SK-N-SH treated with all-trans-retinoic acid at 6 μM for 48 hours (cell line): ENCODE results near the gene RARS2.

Experiments
- ATAC-seq: fragments of 200-7000 bp; cut with Tn5 transposase; 3 replicates; pipeline ENCODE4 v1.9.1; 2020; ENCODE audit warnings: mild to moderate bottlenecking, moderate library complexity
- ARNTL ChIP-seq: fragments of 450-650 bp; formaldehyde crosslinking; IDR thresholded peaks from 2 replicates; pipeline ENCODE4 v1.5.0; 2020; ENCODE audit warnings: low read depth, mild to moderate bottlenecking, moderate library complexity, borderline replicate concordance
- CSDC2 ChIP-seq: fragments of 250-450 bp; sonication (Bioruptor Pico); IDR thresholded peaks from 2 replicates; pipeline ENCODE4 v1.5.0; 2020; ENCODE audit warnings: mild to moderate bottlenecking, moderate library complexity
- GLIS3 ChIP-seq: fragments of 250-450 bp; sonication (Bioruptor Pico); IDR thresholded peaks from 2 replicates; pipeline ENCODE4 v1.5.0; 2020; ENCODE audit warnings: mild to moderate bottlenecking, moderate library complexity
- ISL1 ChIP-seq: fragments of 250-450 bp; sonication (Bioruptor Pico); IDR thresholded peaks from 2 replicates; pipeline ENCODE4 v2.1.2; 2022; ENCODE audit warnings: mild to moderate bottlenecking, moderate library complexity
- OSR1 ChIP-seq: fragments of 250-450 bp; sonication (Bioruptor Pico); IDR thresholded peaks from 2 replicates; pipeline ENCODE4 v1.8.0; 2022; ENCODE audit warnings: moderate library complexity, mild to moderate bottlenecking, inconsistent platforms
- PPARA ChIP-seq: fragments of 250-450 bp; sonication (Bioruptor Pico); IDR thresholded peaks from 2 replicates; pipeline ENCODE4 v1.5.0; 2020; ENCODE audit warnings: mild to moderate bottlenecking, borderline replicate concordance
- SNAI2 ChIP-seq: fragments of 250-450 bp; sonication (Bioruptor Pico); IDR thresholded peaks from 2 replicates; pipeline ENCODE4 v1.5.0; 2020; ENCODE audit warnings: mild to moderate bottlenecking, moderate library complexity
- TCF4 ChIP-seq: fragments of 250-450 bp; sonication (Bioruptor Pico); IDR thresholded peaks from 2 replicates; pipeline ENCODE4 v1.8.0; 2021; ENCODE audit warnings: mild to moderate bottlenecking, moderate library complexity, borderline replicate concordance
- TOX ChIP-seq: fragments of 250-450 bp; sonication (Bioruptor Pico); IDR thresholded peaks from 2 replicates; pipeline ENCODE4 v1.8.0; 2021; ENCODE audit warnings: mild to moderate bottlenecking, moderate library complexity, borderline replicate concordance
- ZFP3 ChIP-seq: fragments of 250-450 bp; sonication (Bioruptor Pico); IDR thresholded peaks from 2 replicates; pipeline ENCODE4 v1.5.0; 2020; ENCODE audit warnings: mild to moderate bottlenecking, moderate library complexity
- ZFP30 ChIP-seq: fragments of 450-650 bp; formaldehyde crosslinking; IDR thresholded peaks from 2 replicates; pipeline ENCODE4 v1.5.0; 2022; ENCODE audit warnings: mild to moderate bottlenecking, moderate library complexity
- ZNF565 ChIP-seq: fragments of 450-650 bp; formaldehyde crosslinking; conservative IDR thresholded peaks from 2 replicates; pipeline ENCODE4 v1.5.0; 2020; ENCODE audit warnings: low read depth, mild to moderate bottlenecking, moderate library complexity
- ZNF70 ChIP-seq: fragments of 450-650 bp; formaldehyde crosslinking; IDR thresholded peaks from 2 replicates; pipeline ENCODE4 v1.5.0; 2020; ENCODE audit warnings: mild to moderate bottlenecking, moderate library complexity
- ZNF8 ChIP-seq: fragments of 450-650 bp; formaldehyde crosslinking; IDR thresholded peaks from 2 replicates; pipeline ENCODE4 v1.5.0; 2020; ENCODE audit warnings: mild to moderate bottlenecking, moderate library complexity
- TF ChIP-seq, protein P1 (sequence below): fragments of 250-450 bp; sonication (Bioruptor Pico); IDR thresholded peaks from 2 replicates; pipeline ENCODE4 v1.5.1; 2020; ENCODE audit warnings: low read depth, mild to moderate bottlenecking, moderate library complexity
- TF ChIP-seq, protein P2 (sequence below): fragments of 250-450 bp; sonication (Bioruptor Pico); IDR thresholded peaks from 2 replicates; pipeline ENCODE4 v1.5.0; 2020; ENCODE audit warnings: mild to moderate bottlenecking, moderate library complexity
- TF ChIP-seq, protein P3 (sequence below): fragments of 250-450 bp; sonication (Bioruptor Pico); IDR thresholded peaks from 2 replicates; pipeline ENCODE4 v1.8.0; 2020; ENCODE audit warnings: mild to moderate bottlenecking, moderate library complexity, borderline replicate concordance
- TF ChIP-seq, protein P4 (sequence below): fragments of 250-450 bp; sonication (Bioruptor Pico); IDR thresholded peaks from 2 replicates; pipeline ENCODE4 v1.5.1; 2021; ENCODE audit warnings: mild to moderate bottlenecking, moderate library complexity
- TF ChIP-seq, protein P5 (sequence below): fragments of 250-450 bp; sonication (Bioruptor Pico); IDR thresholded peaks from 2 replicates; pipeline ENCODE4 v1.8.0; 2021; ENCODE audit warnings: low read depth, mild to moderate bottlenecking, moderate library complexity, borderline replicate concordance

RARS2 gene

DNA sequence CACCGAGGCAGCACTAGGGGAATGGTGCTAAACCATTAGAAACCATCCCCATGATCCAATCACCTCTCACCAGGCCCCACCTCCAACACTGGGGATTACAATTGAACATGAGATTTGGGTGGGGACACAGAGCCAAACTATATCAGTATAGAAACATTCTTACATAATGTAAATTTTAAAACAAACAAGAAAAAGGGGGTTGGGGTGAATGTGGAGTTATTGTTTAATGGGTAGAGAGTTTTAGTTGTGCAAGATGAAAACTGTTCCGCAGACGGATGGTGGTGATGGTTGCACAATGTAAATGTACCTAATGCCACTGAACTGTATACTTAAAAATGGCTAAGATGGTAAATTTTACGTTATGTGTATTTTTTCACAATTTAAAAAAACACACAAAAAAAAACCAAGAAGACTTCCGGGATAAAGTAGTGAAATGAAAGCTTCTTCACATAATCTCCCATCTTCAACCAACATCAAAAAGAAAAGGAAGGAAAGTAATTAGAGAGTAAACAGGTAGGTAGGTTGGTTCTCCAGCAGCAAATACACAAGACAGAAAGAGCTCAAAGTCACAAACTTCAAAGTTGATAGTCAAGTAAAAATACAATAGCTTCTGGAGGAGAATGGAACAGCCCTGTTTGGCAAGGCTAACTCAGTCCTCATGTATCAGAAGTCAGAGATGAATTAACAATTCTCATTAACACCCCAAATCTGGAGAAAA, 16.3 kb downstream of the RARS2 start:
- ATAC-seq = no peak
- no peak for TF ChIP-seq ZNF8 (CRISPR knock-in tag)
- no peak for TF ChIP-seq TCF4 (CRISPR knock-in tag)
- no peak for TF ChIP-seq PPARA (CRISPR knock-in tag)
- TF ChIP-seq GLIS3 = no peak

DNA sequence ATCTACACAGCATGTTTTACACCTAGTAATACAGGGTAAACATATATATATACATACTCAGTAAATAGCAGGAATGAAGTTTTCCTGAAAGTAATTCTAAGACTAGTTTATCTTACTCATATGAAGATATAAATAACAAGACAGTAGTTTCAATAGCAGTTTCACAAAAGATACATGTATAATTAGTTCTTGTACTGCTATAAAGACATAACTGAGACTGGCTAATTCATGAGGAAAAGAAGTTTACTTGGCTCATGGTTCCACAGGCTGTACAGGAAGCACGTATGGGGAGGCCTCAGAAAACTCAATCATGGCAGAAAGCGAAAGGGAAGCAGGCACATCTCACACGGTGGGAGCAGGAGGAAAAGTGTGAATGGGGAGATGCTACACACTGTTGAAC, 16.9 kb downstream of the RARS2 start:
- TF ChIP-seq ZNF565 (CRISPR knock-in tag) = no peak
- no peak for TF ChIP-seq ZFP3 (CRISPR knock-in tag)
- TF ChIP-seq, protein P1, sequence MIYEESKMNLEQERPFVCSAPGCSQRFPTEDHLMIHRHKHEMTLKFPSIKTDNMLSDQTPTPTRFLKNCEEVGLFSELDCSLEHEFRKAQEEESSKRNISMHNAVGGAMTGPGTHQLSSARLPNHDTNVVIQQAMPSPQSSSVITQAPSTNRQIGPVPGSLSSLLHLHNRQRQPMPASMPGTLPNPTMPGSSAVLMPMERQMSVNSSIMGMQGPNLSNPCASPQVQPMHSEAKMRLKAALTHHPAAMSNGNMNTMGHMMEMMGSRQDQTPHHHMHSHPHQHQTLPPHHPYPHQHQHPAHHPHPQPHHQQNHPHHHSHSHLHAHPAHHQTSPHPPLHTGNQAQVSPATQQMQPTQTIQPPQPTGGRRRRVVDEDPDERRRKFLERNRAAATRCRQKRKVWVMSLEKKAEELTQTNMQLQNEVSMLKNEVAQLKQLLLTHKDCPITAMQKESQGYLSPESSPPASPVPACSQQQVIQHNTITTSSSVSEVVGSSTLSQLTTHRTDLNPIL (CRISPR knock-in tag) = no peak
- TF ChIP-seq, protein P2, sequence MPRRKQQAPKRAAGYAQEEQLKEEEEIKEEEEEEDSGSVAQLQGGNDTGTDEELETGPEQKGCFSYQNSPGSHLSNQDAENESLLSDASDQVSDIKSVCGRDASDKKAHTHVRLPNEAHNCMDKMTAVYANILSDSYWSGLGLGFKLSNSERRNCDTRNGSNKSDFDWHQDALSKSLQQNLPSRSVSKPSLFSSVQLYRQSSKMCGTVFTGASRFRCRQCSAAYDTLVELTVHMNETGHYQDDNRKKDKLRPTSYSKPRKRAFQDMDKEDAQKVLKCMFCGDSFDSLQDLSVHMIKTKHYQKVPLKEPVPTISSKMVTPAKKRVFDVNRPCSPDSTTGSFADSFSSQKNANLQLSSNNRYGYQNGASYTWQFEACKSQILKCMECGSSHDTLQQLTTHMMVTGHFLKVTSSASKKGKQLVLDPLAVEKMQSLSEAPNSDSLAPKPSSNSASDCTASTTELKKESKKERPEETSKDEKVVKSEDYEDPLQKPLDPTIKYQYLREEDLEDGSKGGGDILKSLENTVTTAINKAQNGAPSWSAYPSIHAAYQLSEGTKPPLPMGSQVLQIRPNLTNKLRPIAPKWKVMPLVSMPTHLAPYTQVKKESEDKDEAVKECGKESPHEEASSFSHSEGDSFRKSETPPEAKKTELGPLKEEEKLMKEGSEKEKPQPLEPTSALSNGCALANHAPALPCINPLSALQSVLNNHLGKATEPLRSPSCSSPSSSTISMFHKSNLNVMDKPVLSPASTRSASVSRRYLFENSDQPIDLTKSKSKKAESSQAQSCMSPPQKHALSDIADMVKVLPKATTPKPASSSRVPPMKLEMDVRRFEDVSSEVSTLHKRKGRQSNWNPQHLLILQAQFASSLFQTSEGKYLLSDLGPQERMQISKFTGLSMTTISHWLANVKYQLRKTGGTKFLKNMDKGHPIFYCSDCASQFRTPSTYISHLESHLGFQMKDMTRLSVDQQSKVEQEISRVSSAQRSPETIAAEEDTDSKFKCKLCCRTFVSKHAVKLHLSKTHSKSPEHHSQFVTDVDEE (CRISPR knock-in tag) = no peak
- TF ChIP-seq, protein P3, sequence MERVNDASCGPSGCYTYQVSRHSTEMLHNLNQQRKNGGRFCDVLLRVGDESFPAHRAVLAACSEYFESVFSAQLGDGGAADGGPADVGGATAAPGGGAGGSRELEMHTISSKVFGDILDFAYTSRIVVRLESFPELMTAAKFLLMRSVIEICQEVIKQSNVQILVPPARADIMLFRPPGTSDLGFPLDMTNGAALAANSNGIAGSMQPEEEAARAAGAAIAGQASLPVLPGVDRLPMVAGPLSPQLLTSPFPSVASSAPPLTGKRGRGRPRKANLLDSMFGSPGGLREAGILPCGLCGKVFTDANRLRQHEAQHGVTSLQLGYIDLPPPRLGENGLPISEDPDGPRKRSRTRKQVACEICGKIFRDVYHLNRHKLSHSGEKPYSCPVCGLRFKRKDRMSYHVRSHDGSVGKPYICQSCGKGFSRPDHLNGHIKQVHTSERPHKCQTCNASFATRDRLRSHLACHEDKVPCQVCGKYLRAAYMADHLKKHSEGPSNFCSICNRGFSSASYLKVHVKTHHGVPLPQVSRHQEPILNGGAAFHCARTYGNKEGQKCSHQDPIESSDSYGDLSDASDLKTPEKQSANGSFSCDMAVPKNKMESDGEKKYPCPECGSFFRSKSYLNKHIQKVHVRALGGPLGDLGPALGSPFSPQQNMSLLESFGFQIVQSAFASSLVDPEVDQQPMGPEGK (CRISPR knock-in tag) = no peak
- no peak for TF ChIP-seq ZNF8 (CRISPR knock-in tag)
- no peak for TF ChIP-seq ZFP30
- no peak for ATAC-seq

DNA sequence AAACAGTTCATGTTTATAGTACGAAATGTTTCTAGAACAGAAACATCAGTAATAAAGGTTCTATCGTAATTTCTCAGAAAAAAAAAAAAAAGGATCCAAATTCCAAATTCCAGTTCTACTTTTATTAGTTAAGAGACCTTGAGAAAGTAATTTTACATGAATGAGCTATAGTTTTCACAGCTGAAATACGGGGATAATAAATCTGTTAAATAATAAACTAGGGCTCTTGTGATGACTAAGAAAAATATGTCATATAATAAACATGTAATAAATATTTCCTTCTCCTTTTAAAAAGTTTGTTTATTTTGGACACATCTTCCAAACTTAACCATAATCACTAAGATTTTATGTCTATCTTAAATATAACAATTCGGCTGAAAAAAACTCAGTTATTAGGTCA, 17.8 kb downstream of the RARS2 start:
- no peak for ATAC-seq
- TF ChIP-seq ARNTL (CRISPR knock-in tag) (no peak), TOX (CRISPR knock-in tag) (no peak), GLIS3 (no peak), ISL1 (CRISPR knock-in tag) (no peak), CSDC2 (no peak), ZNF565 (CRISPR knock-in tag) (no peak), ZNF8 (CRISPR knock-in tag) (no peak), OSR1 (CRISPR knock-in tag) (no peak), ZNF70 (no peak), SNAI2 (CRISPR knock-in tag) (no peak)
- TF ChIP-seq, protein P3 (CRISPR knock-in tag) = no peak
- TF ChIP-seq, protein P4, sequence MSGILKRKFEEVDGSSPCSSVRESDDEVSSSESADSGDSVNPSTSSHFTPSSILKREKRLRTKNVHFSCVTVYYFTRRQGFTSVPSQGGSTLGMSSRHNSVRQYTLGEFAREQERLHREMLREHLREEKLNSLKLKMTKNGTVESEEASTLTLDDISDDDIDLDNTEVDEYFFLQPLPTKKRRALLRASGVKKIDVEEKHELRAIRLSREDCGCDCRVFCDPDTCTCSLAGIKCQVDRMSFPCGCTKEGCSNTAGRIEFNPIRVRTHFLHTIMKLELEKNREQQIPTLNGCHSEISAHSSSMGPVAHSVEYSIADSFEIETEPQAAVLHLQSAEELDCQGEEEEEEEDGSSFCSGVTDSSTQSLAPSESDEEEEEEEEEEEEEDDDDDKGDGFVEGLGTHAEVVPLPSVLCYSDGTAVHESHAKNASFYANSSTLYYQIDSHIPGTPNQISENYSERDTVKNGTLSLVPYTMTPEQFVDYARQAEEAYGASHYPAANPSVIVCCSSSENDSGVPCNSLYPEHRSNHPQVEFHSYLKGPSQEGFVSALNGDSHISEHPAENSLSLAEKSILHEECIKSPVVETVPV = no peak
- TF ChIP-seq, protein P5, sequence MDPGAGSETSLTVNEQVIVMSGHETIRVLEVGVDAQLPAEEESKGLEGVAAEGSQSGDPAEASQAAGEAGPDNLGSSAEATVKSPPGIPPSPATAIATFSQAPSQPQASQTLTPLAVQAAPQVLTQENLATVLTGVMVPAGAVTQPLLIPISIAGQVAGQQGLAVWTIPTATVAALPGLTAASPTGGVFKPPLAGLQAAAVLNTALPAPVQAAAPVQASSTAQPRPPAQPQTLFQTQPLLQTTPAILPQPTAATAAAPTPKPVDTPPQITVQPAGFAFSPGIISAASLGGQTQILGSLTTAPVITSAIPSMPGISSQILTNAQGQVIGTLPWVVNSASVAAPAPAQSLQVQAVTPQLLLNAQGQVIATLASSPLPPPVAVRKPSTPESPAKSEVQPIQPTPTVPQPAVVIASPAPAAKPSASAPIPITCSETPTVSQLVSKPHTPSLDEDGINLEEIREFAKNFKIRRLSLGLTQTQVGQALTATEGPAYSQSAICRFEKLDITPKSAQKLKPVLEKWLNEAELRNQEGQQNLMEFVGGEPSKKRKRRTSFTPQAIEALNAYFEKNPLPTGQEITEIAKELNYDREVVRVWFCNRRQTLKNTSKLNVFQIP (CRISPR knock-in tag) = no peak
- TF ChIP-seq, all 23 proteins: peak for 0
